Activated CD8-positive, alpha-beta memory T cell treated with anti-CD3 and anti-CD28 coated beads for 4 hours (primary cell): Measurements from ENCODE around the gene OVCH1.

Experiments used
- DNase-seq, 2 donors: peaks; one replicate each; pipeline ENCODE4 v3.0.0-alpha.2; 2020; ENCODE audit warnings: low read depth in 2 of 2

OVCH1 gene, protein sequence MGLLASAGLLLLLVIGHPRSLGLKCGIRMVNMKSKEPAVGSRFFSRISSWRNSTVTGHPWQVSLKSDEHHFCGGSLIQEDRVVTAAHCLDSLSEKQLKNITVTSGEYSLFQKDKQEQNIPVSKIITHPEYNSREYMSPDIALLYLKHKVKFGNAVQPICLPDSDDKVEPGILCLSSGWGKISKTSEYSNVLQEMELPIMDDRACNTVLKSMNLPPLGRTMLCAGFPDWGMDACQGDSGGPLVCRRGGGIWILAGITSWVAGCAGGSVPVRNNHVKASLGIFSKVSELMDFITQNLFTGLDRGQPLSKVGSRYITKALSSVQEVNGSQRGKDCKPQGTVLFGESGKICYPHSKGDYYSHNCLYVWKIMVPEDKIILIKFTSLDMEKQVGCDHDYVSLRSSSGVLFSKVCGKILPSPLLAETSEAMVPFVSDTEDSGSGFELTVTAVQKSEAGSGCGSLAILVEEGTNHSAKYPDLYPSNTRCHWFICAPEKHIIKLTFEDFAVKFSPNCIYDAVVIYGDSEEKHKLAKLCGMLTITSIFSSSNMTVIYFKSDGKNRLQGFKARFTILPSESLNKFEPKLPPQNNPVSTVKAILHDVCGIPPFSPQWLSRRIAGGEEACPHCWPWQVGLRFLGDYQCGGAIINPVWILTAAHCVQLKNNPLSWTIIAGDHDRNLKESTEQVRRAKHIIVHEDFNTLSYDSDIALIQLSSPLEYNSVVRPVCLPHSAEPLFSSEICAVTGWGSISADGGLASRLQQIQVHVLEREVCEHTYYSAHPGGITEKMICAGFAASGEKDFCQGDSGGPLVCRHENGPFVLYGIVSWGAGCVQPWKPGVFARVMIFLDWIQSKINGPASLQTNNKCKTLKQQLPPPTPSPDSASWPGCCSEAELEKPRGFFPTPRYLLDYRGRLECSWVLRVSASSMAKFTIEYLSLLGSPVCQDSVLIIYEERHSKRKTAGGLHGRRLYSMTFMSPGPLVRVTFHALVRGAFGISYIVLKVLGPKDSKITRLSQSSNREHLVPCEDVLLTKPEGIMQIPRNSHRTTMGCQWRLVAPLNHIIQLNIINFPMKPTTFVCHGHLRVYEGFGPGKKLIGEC

DNA sequence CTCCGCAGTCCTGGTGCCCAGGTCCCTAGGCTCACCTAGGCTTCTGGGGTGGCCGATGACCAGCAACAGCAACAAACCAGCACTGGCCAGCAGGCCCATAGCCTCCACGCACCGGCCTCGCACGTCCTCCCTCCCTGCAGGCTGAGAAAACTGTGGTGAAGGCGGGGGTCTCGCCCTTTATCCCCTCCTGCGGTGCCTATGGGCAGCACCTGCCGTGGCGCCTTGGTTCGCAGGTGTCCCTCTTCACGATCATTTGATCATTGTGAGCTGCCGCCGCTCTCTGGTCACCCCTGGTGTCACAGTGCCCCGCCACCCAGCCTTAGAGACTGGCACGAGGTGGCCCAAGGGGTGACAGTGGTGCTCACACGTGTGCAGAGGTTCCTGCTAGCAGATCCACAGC is at the start of gene OVCH1:
Gene OVCH1 (minus strand): TSS at position 99 of the 400 bp plus-strand sequence. CDS start 0 bp downstream, at position 99.
- DNase-seq, result no peak

DNA sequence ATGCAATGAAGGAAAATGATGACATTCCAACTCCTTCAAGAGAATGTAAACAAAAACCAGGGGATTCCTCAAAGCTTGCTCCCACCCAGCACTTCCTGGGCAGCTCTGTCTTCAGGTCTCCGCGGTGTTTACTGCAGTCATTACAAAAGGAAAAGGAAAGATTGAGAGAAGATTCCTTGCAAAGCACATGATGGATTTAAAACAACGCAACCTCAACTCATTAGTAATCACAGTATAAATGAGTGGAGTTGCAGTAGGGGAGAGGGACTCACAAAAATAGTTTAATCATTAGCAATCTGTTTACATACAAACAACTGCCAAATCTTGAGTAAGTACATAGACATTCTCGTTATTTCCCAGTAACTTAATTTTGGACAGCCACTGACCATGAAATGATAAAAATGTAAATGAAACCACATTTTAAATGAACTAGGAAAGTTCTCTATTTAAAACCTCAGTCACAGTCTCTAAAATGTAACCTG is 49.7 kb upstream of the OVCH1 start:
- no peak for DNase-seq

DNA sequence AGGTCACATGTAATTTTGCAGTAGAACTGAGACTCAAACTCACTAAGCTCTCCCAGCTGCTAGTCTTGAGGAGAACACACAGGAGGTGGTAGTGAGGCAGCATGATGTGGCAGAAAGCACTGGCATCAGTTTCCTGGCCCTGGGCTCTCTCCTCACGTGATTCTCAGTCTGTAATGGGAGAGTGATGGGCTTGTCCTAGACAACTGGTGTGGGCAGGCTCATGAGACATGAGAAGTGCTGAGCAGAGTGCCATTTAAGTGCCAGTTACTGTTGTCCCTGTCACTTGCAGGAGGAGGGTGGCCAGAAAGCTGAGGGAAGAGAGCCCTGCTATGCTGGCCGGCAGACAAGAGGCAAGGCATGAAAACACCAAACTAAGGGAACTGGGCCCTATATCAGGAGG is 48.5 kb upstream of the OVCH1 start:
- no peak for DNase-seq

DNA sequence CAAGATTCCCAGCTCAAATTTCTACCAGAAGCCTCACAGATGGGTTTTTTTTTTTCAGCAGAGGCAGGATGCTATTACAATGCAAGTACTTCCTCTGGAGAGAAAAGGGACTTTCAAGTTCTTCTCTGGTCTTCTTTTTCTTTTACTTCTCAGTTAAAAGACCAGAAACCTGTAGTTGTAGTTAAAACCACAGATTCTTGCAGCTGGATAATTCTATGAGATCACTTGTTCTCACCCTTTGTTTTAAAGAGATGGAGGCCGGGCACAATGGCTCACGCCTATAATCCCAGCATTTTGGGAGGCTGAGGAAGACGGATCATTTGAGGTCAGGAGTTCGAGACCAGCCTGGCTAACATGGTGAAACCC is 47.6 kb upstream of the OVCH1 start:
- DNase-seq, result no peak

DNA sequence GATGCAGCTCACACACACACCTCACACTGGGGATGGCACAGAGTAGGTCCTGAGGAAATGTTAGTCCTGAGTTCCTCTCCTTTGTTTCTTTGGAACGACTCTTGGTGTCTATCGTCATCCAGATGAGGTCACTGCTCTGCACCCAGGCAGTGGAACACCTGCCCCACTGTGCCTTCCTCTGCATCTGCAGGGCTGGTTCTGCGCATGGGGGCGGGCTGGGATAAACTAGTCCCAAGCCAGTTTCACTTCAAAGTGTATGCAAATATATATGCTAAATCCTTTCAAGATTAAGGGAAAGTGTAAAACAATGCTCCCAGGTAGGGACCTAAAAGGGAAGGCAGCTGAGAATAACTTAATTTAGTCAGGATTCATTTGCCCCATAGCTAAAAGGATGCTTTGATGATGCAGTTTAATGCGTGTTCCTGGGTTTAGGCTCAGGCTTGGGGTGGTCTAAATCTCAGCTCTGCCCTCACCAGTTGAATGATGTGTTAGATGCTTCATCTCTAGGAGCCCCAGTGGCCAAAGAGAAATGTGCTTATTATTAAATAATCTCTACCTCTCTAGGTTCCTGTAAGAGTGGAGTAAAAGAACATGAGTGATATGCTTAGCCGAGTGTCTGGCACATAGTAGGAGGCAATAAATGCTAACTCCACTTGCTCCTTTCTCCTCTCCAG is 47.1 kb upstream of the OVCH1 start:
- no peak for DNase-seq

DNA sequence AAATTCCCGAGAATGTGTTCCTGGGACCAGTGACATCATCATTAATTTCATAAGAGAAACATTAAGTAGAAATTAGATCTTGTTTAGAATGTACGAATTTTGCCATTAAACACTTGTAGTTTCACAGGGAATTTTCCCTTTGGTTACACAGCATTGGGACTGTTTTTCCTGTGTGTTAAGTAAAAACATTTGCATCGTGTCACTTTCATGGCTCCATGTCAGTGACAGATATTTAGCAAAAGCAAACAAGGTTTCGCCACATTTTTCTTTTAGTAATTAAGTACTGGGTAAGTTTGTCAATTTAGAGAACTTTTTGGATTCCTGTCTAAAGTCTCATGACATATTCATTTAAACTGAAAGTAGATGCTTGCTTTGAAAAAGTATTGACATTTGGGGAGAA is 45.5 kb upstream of the OVCH1 start:
- no peak for DNase-seq

DNA sequence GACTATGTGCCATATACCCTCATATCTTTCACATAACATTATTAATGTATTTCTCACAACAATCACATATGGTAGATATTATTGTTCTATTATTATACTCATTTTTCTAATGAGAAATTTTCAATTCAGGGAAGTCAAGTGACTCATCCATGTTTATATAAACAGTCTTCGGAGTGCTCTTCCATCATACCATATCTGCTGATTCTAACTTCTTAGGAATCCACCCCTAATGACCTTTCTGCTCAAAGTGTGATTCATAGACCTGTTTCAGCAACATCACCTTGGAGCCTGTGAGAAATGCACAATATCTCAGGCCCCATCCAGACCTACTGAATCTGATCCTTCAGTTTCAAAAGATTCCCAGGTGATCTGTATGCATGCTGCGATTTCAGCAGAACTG is 39.8 kb upstream of the OVCH1 start:
- DNase-seq, result no peak

DNA sequence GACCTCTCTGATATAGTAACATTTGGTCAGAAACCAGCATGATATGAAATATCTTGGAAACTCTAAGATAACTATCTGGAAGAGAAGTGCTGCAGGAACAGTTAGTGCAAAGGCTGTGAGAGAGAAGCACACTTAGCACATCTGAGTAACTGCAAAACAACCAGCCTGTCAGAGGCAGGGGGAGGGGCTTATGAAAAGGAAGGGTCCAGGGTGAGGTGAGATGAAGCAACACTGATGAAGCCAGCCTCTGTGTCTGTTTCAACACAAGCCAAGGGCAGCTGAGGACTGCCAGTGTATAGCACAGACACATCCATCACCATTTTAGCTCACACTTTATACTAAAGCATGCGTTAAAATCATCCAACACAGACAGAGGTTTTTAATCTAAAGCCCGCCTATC is 37.4 kb upstream of the OVCH1 start:
- no peak for DNase-seq

DNA sequence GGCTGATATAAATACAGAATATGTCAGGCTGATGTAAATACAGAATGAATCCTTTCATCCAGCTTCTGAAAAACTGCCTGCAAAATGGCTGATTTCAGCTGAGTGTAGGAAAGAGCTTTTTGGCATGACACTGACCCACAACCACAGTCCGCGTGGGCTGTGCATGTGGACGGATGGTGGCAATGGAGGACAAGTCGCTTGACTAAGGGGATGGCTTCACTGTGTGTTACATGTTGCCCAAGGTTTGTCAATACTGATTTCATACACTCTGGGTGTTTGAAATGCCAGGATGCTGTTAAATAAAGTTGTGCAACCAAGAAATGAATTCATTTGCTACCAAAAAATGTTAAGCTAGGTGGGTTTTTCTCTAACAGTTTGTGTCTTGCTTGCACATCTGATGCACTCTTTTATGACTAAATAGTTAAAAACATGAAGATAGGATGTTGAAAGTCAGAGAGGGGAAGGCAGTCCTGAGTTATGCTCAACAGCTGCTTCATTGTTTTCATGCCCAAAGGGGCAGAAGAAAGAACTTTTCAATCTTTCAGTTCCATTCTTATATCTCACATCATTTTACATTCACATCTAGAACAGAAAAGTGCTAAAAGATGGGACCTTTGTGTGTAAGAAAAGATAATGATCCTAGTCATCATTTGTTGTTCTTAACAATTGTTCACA is 36.5 kb upstream of the OVCH1 start:
- DNase-seq, result no peak

DNA sequence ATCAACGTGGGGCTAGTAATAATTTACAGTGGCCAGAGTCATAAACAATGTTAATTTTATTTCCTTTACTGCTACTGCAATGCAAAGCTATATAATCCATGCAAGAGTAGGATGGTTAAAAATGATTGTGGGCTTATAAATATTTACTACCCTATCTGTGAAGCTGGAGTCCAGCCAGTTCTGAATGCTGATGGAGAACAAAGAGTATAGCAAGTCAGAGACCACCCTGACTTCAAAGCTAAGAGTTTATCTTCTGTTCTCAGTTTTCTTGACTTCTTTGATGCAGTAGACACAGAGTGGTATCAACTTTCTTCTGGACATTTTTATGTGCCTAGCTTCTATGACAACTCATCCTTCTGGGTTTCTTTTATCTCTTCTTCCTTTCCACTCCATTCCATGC is 34.0 kb upstream of the OVCH1 start:
- no peak for DNase-seq

DNA sequence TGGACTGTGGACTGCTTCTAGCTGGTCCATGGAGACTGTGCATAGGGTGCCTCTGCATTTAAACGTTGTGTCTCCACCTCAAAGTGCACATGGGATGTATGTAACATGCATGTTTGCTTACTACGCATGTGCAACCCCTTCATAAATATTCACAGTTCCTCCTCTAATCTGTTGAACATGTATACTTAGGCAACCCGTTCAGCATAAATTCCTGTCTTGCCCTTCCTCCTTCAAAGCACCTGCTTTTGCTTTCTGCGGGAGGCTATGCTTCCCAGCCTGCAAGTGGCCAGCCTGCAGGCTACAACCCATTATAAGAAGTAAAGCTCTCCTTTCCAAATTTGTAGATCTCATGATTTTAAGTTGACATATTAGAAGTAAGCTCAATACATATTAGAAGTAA is 33.0 kb upstream of the OVCH1 start:
- no peak for DNase-seq

DNA sequence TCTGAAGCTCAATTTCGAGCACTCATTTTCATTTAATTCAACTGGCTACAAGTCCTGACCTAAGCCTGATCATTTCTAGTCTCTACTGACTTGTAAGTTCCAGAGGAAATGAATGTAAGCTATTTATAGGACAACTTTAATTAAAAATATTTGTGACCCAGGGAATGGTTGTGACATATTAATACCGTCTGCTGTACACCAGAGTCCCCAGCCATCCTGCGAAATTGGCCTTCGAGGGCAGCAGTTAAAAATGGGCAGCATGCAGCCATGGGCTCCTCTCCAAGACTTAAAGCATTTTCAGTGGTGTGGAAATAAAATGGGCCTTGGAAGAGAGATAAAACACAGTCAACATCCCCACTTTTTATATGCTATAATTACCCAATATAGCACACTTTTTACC is 30.7 kb upstream of the OVCH1 start:
- DNase-seq, result no peak

DNA sequence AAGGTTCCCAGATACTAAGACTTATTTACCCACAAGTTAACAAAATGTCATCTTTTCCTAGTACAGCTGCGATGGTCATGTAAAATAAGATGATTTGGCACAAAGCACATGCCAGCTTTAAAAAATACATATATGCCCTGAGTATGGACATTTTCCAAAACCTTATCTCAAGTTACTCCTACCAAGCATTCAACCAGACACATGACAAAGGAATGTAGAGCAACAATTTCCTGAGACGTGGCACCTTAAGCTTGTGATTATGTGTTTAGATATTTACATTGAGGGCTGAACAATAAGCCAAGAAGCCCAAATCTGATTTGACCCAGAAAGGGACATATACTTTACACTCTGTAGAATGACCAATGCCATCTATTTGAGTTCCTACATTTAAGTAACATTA is 24.5 kb upstream of the OVCH1 start:
- no peak for DNase-seq

DNA sequence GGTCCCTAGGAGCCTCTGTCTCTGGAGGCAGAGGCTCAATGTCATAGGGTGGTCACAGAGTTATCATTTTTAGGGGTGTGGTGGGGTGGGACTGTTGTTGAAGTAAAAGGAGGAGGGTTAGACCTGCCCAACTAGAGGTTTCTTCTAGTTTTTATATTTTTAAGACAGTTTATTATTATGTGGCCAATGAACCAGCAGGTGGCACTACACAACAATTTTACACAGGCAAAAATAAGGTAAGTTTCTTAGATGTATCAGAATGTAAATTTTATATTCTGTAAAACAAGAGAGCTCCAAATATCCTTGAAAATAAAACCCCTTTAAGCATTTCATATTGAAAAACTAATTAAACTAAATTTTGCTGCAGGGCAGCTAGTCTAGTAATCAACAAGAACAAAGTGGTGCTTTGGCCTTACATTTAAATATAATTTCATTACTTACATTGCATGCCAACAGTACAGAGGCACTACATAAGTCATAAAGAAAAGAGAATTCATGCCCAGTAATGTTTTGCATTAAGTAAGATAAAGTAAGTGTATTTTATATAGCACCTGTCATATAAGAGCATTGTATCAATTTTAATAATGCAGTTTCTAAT is 22.2 kb upstream of the OVCH1 start:
- no peak for DNase-seq

DNA sequence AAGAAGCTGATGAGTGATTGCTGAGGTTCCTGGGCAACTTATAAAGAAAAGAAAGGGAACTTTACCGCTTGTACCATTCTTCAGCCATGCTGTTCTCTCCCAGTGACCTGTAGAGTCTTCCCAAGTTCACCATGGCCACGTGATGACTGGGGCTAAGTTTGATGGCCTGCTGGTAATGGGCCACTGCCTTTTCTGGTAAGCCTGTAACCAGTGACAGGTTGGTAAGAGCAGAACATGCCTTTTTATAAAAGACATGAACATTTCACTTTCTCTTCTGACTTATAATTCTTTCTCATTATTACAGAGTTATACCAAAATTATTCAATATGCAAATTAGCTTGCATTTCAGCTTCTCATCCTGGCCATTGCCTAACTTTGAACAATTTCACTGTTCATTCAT is 20.9 kb upstream of the OVCH1 start:
- no peak for DNase-seq

DNA sequence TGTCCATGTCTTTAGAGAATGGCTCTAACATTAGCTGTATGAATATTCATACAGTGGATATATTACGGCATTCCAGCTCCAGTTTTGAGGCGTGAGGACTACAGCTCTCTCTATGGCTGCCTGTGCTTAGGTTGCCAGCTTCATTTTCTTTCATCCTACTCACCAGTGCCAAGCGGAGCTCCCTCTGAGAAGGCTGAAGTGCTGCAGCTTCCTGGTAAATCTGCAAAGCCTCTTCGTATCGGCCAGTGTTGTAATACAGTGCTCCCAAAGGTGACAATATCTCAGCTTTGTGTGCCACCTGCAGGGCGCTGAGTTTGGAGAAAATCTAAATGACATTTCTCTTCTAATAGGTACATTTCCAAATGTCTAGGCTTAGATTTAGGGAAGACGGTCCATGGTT is 19.8 kb upstream of the OVCH1 start:
- DNase-seq, result no peak

DNA sequence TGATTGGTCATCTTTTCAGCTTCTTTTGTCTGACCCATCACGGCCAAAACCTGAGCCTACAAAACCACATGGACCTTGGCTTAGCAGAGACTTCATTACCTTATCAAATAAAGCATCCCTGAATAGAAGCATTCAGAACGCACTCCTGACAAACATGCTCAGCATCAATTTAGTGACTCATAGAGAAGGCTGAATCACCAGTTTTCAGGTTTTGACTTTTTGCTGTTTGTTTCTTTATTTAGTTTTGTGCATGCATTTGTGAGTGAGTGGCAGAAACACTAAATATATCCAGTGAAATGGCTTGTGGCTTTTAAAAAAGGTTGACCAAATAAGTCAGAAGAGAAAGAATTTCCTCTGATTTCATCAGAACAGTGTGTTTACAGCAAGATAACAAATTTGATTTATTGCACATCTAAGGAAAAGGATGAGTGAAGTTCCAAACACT is 19.0 kb upstream of the OVCH1 start:
- no peak for DNase-seq

DNA sequence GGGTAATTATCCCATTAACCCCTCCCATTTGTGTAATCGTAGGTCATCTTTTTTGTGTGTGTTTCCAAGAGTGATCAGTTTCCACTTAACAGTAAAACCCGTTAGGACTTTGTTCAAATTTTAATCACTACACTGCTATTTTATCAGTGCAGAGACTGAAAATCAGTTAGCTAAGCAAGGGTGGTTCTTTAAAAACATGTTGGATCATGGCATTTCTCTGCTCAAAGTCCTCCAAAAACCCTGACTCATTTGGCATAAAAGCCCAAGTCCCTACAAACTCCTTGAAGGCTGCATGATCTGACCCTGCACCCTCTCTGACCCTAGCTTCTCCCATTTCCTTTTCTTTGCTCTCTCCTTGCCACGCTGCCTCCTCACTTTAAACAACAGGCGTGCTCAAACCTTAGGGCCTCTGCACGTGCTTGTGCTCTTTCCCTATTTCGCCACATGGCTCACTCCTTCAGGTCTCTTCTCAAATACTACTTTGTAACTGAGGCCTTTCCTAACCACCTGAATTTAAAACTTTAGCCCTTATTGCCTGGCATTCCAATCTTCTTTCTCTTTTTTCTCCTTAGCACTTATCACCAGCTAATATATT is 13.2 kb upstream of the OVCH1 start:
- no peak for DNase-seq

DNA sequence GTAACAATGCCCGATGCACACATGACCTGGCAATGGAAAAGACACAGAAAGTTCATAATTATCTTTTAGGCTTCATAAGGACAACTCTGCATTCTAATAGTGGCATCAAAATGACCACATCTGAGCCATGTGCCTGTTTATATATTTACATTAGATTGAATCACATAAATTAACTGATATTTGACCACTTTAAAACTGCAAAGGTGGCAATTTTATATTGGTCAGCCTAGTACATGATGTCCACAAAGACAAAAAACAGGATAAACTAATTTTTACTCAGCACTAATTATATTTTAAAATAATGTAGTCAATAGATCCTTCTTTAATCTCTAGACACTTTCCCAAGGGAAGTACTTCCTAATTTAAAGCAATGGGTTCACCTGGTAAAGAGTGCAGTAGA is 12.0 kb upstream of the OVCH1 start:
- no peak for DNase-seq

DNA sequence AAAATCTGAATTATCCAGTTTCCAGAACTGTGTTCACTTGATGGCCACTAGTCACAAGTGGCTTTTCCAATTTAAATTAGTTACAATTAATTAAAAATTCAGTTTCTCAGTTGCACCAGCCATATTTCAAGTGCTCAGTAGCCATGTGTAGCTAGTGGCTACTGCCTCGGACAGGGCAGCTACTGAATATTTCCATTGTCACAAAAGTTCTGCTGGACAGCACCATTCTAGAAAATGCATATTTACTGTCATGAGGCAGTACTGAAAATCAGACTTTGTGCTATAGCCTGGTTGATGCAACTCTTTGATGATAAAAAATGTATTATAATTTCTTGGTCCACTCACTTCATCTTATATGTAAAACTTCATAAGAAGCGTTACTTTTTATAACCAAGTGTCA is 11.5 kb upstream of the OVCH1 start:
- DNase-seq, result no peak

DNA sequence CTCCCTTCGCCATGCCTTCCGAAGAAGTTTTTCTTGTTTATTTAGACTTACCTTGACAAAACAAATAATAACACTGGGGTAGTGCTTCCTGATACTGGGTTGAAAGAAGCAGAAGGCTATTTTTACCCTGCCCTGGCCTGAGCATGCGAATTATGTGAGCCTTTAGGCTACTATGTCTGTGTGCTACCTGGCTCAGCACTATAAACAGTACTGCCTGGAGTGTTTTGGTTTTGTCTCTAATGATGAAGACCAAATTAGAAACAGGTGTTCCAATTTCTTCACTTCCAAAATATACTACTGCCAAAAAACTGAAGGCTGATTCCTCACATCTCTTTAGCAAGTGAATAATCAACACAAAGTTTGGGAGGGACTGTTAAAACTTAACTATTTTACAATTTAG is 7.6 kb upstream of the OVCH1 start:
- DNase-seq, result no peak
